Gastrocnemius medialis (tissue), 4 donors: ENCODE results near the gene ANKRD16.

Experiments used
- CTCF ChIP-seq, 5 experiments: fragments of 450-650 bp in 3 of 5; fragments of 200-600 bp in 2 of 5; sonication (generic) in 2 of 5; IDR thresholded peaks in 4 of 5; conservative IDR thresholded peaks in 1 of 5; 1 replicate in 4 of 5; 2 replicates in 1 of 5; pipeline ENCODE4 v1.5.1; 2016 to 2019; ENCODE audit warnings: antibody characterized with exemption in 5 of 5, mild to moderate bottlenecking in 3 of 5, moderate library complexity in 3 of 5
- POLR2A ChIP-seq, 2 donors: fragments of 450-650 bp; IDR thresholded peaks; one replicate each; pipeline ENCODE4 v1.6.1; 2017; ENCODE audit warnings: antibody characterized with exemption in 2 of 2, mild to moderate bottlenecking in 2 of 2, moderate library complexity in 2 of 2

- TF ChIP-seq CTCF (IDR thresholded peaks at IDR 0.05 in 4 of 5, conservative IDR thresholded peaks at IDR 0.05 in 1 of 5) (no peak), POLR2A (IDR thresholded peaks at IDR 0.05) (no peak)
These were observed 6.7 kb downstream of the ANKRD16 start for GRCh38 chr10:5882961-5883360.
